ENCODE measurements around the gene AAGAB. TPM values are rescaled to one million over a fixed set of nuclear protein-coding genes. Genes with fewer than 3 reads are reported as not detected.
A peak's percentile ranks its signal among the peaks of the same experiment; 100 is the strongest.

The AAGAB gene
- total RNA-seq, 4 donors from 2014 or later, result 11.4 to 35.1 (median 18.0) TPM

- TF ChIP-seq, protein P1, sequence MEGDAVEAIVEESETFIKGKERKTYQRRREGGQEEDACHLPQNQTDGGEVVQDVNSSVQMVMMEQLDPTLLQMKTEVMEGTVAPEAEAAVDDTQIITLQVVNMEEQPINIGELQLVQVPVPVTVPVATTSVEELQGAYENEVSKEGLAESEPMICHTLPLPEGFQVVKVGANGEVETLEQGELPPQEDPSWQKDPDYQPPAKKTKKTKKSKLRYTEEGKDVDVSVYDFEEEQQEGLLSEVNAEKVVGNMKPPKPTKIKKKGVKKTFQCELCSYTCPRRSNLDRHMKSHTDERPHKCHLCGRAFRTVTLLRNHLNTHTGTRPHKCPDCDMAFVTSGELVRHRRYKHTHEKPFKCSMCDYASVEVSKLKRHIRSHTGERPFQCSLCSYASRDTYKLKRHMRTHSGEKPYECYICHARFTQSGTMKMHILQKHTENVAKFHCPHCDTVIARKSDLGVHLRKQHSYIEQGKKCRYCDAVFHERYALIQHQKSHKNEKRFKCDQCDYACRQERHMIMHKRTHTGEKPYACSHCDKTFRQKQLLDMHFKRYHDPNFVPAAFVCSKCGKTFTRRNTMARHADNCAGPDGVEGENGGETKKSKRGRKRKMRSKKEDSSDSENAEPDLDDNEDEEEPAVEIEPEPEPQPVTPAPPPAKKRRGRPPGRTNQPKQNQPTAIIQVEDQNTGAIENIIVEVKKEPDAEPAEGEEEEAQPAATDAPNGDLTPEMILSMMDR (IDR thresholded peaks at IDR 0.05), result no peak
- TF ChIP-seq EP300 (IDR thresholded peaks at IDR 0.05), result no peak
- TF ChIP-seq POLR2A (IDR thresholded peaks at IDR 0.05), result no peak
- Histone ChIP-seq H3K27me3 (no peaks in the 10 kb centered on the region), H3K9me3 (no peaks in the 10 kb centered on the region), H3K27ac (peak overlapping the region in 2 of 4 donors; percentile 1 to 63), H3K36me3 (peaks cover 0 to 46% (median 6%) of the 10 kb centered on the region in 3 donors), H3K4me1 (peaks cover 0 to 64% (median 18%) of the 10 kb centered on the region in 4 donors), H3K4me3 (no peak overlapping the region)
- no peak for DNase-seq (ENCODE audit: low spot score in 2 of 2)
- WGBS, 2 donors, result 41 to 70% methylated on average over 23 to 29 of the region's 34 CpGs
These were observed 88.9 kb downstream of the AAGAB start for GRCh38 chr15:67165254-67166253.

- peaks cover 0 to 39% (median 6%) of the 10 kb centered on the region in 3 donors for H3K36me3 ChIP-seq
- peaks cover 0 to 64% (median 18%) of the 10 kb centered on the region in 4 donors for H3K4me1 ChIP-seq
- 72 to 83% methylated on average over 11 to 17 of the region's 17 CpGs for WGBS, 2 donors
These were observed 89.6 kb downstream of the AAGAB start for GRCh38 chr15:67164811-67165253.

DNA sequence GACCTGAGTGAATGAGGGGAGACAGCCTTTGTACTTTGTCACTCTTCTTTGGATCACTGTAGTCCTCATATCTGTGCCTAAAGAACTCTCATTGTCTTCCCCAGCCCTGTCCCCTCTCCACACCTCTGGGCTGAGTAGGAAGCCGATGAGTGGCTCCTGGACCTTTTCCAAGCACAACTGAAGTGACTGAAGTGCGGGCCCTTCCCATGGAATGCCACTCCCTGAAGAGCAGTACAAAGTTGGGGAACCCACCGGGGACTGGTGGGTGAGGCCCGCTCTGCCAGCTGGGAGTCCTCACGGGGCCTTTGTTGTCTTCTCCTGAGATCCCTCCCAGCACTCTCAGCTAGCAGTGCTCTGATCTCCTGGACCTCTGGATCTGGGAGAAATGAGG lies 90.1 kb downstream of the AAGAB start:
- DNase-seq (ENCODE audit: low spot score in 2 of 2), result no peak
- 61 to 77% methylated on average over 5 of the region's 5 CpGs for WGBS, 2 donors
- no peaks in the 10 kb centered on the region for H3K27me3 ChIP-seq
- H3K4me3 ChIP-seq, result no peak overlapping the region
- peaks cover 0 to 36% (median 6%) of the 10 kb centered on the region in 3 donors for H3K36me3 ChIP-seq
- H3K9me3 ChIP-seq, result no peaks in the 10 kb centered on the region
- TF ChIP-seq, protein P1 (IDR thresholded peaks at IDR 0.05), result no peak
- no peak for TF ChIP-seq EP300 (IDR thresholded peaks at IDR 0.05)
- no peak for TF ChIP-seq POLR2A (IDR thresholded peaks at IDR 0.05)
- peaks cover 0 to 64% (median 18%) of the 10 kb centered on the region in 4 donors for H3K4me1 ChIP-seq
- H3K27ac ChIP-seq, result no peak overlapping the region

More at GRCh38 chr15:67164811-67165253, 89.6 kb downstream of the AAGAB start:
- no peak overlapping the region for H3K4me3 ChIP-seq
- no peaks in the 10 kb centered on the region for H3K9me3 ChIP-seq
- no peaks in the 10 kb centered on the region for H3K27me3 ChIP-seq
- no peak for DNase-seq (ENCODE audit: low spot score in 2 of 2)
- H3K27ac ChIP-seq, result peak overlapping the region in 2 of 4 donors; percentile 1 to 63
- TF ChIP-seq, protein P1 (IDR thresholded peaks at IDR 0.05), result no peak
- no peak for TF ChIP-seq POLR2A (IDR thresholded peaks at IDR 0.05)
- no peak for TF ChIP-seq EP300 (IDR thresholded peaks at IDR 0.05)

DNA sequence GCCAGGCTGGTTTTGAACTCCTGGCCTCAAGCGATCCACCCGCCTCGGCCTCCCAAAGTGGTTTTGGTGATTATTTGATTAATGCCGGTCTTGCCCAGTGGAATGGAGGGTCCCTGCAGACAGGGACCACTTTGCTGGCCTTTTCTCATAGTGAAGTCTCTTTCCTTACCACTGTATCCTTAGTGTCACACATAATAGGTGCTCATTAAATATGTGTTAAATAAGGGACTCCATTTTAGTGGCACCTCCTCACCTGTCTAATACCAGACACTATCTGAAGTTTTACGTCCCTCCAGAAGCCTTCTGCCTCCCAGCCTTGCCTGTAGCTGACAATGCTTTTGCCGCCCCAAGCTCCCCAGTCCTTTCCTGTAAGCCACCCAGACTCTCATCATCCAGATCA lies 91.3 kb downstream of the AAGAB start:
- TF ChIP-seq, protein P1 (IDR thresholded peaks at IDR 0.05), result no peak
- TF ChIP-seq POLR2A (IDR thresholded peaks at IDR 0.05), result no peak
- no peak for TF ChIP-seq EP300 (IDR thresholded peaks at IDR 0.05)
- H3K27me3 ChIP-seq, result no peaks in the 10 kb centered on the region
- 94 to 100% methylated on average over 6 of the region's 6 CpGs for WGBS, 2 donors
- no peak overlapping the region for H3K4me3 ChIP-seq
- H3K9me3 ChIP-seq, result no peaks in the 10 kb centered on the region
- H3K4me1 ChIP-seq, result peaks cover 0 to 60% (median 18%) of the 10 kb centered on the region in 4 donors
- H3K36me3 ChIP-seq, result peaks cover 0 to 27% (median 6%) of the 10 kb centered on the region in 3 donors
- H3K27ac ChIP-seq, result no peak overlapping the region
- DNase-seq (ENCODE audit: low spot score in 2 of 2), result no peak

DNA sequence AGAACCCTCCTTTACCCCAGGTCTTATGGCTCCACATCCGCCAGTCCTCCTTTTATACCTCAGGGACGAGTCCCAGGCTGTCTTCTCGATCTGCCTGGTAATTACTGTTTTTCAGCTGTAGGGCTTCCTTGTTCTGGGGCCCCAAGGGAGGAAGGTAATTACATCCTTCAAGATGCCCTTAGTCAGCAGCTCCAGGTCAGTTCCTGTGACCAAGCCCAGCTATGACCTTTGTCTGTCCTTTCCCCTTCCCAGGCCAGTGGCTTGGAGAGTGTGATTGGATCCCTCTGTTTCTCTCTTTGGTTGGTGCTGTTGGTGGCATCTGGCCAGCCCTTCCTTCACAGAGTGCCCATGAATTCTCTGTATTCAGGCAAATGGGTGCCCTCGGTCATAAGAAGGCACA lies 92.6 kb downstream of the AAGAB start:
- Histone ChIP-seq H3K4me3 (no peak overlapping the region), H3K4me1 (peaks cover 0 to 56% (median 16%) of the 10 kb centered on the region in 4 donors), H3K9me3 (no peaks in the 10 kb centered on the region), H3K27ac (no peak overlapping the region), H3K36me3 (peaks cover 0 to 14% (median 6%) of the 10 kb centered on the region in 3 donors), H3K27me3 (no peaks in the 10 kb centered on the region)
- TF ChIP-seq, protein P1 (IDR thresholded peaks at IDR 0.05), result no peak
- no peak for TF ChIP-seq EP300 (IDR thresholded peaks at IDR 0.05)
- no peak for TF ChIP-seq POLR2A (IDR thresholded peaks at IDR 0.05)
- 69 to 72% methylated on average over 4 of the region's 4 CpGs for WGBS, 2 donors
- DNase-seq (ENCODE audit: low spot score in 2 of 2), result no peak
